ENCODE results near the gene NFIA. TPM values are rescaled to one million over a fixed set of nuclear protein-coding genes. Genes with fewer than 3 reads are reported as not detected.

Gene NFIA
- total RNA-seq, 1 experiment from 2014 or later = 20.9 TPM

DNA sequence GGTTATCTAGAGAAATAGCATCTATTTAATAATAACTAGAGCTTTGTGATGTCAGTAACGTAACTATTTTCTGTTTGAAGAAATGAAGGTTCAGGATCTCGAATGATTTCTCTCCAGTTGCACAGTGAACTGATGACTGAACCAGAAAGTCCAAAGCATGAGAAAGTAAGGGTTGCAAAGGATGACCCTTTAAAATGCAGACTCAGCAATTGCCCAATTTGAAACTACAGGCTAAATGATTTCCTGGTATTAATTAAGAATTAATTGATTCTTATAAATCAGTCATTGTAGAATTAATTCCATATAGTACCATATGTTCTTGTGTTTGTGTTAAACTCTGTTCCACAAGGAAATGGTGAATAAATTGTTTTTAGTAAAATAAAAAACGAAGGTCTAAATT, 318.6 kb downstream of the NFIA start:
- H3K27me3 ChIP-seq (ENCODE audit: control insufficient read depth, insufficient read depth, low read length) = no peaks in the 10 kb centered on the region
- intact Hi-C loops (cut with micrococcal nuclease; ENCODE audit: unreplicated experiment) = no loop called here
- H3K4me3 ChIP-seq (ENCODE audit: low read depth in 2 of 2, low read length in 2 of 2) = no peak overlapping the region
- CTCF ChIA-PET = no interaction called here
- no peak overlapping the region for H3K27ac ChIP-seq (ENCODE audit: low read length)
- H3K4me1 ChIP-seq (ENCODE audit: control insufficient read depth, insufficient read depth, low read length) = no peaks in the 10 kb centered on the region
- no peaks in the 10 kb centered on the region for H3K36me3 ChIP-seq (ENCODE audit: control insufficient read depth, insufficient read depth, low read length)
- no peak for ATAC-seq
- DNase-seq (ENCODE audit: low read depth, low spot score) = no peak
- POLR2A ChIA-PET = no interaction called here
- TF ChIP-seq SIN3A (IDR thresholded peaks at IDR 0.05; ENCODE audit: borderline replicate concordance, insufficient read depth, low read depth, low read length) = no peak
- no peak for TF ChIP-seq POLR2AphosphoS5 (IDR thresholded peaks at IDR 0.05; ENCODE audit: low read depth, low read length)
- TF ChIP-seq TCF7L2 (IDR thresholded peaks at IDR 0.05; ENCODE audit: low read depth, low read length) = no peak
- TF ChIP-seq CTCF (IDR thresholded peaks at IDR 0.05) = no peak
- no peak for TF ChIP-seq REST (IDR thresholded peaks at IDR 0.05; ENCODE audit: insufficient read depth in 1 of 2, low read depth in 2 of 2, low read length in 1 of 2)
- no TSS peak for BruUV-seq (replicated peaks)
- H3K9me3 ChIP-seq (ENCODE audit: control insufficient read depth, insufficient read depth, low read depth, low read length) = no peaks in the 10 kb centered on the region
- in situ Hi-C loops (cut with HindIII; ENCODE audit: low pct_unique_long_range_greater_than_20kb, low sequenced_read_pairs) = no loop called here

GRCh38 chr1:61403679-61404596, 321.6 kb downstream of the NFIA start:
- TF ChIP-seq TCF7L2 (IDR thresholded peaks at IDR 0.05; ENCODE audit: low read depth, low read length) (no peak), CTCF (IDR thresholded peaks at IDR 0.05) (no peak), POLR2AphosphoS5 (IDR thresholded peaks at IDR 0.05; ENCODE audit: low read depth, low read length) (no peak), REST (IDR thresholded peaks at IDR 0.05; ENCODE audit: insufficient read depth in 1 of 2, low read depth in 2 of 2, low read length in 1 of 2) (no peak), SIN3A (IDR thresholded peaks at IDR 0.05; ENCODE audit: borderline replicate concordance, insufficient read depth, low read depth, low read length) (no peak)
- H3K27ac ChIP-seq (ENCODE audit: low read length) = no peak overlapping the region
- H3K4me1 ChIP-seq (ENCODE audit: control insufficient read depth, insufficient read depth, low read length) = no peaks in the 10 kb centered on the region
- H3K27me3 ChIP-seq (ENCODE audit: control insufficient read depth, insufficient read depth, low read length) = no peaks in the 10 kb centered on the region
- no peak overlapping the region for H3K4me3 ChIP-seq (ENCODE audit: low read depth in 2 of 2, low read length in 2 of 2)
- intact Hi-C loops (cut with micrococcal nuclease; ENCODE audit: unreplicated experiment) = no loop called here
- in situ Hi-C loops (cut with HindIII; ENCODE audit: low pct_unique_long_range_greater_than_20kb, low sequenced_read_pairs) = no loop called here
- H3K9me3 ChIP-seq (ENCODE audit: control insufficient read depth, insufficient read depth, low read depth, low read length) = no peaks in the 10 kb centered on the region
- CTCF ChIA-PET = no interaction called here
- no TSS peak for BruUV-seq (replicated peaks)
- ATAC-seq (no peak), DNase-seq (ENCODE audit: low read depth, low spot score) (no peak)
- no peaks in the 10 kb centered on the region for H3K36me3 ChIP-seq (ENCODE audit: control insufficient read depth, insufficient read depth, low read length)
- POLR2A ChIA-PET = no interaction called here

Data from Panc1 (cell line).